Amniotic stem cell (primary cell): ENCODE data around the gene IFT52.

Experiments
- DNase-seq: peaks from one replicate; lab custom pipeline; 2025; lab: John Stamatoyannopoulos, UW

Gene IFT52

GRCh38 chr20:43690943-43691598 lies 100.3 kb downstream of the IFT52 start:
- DNase-seq = no peak

DNA sequence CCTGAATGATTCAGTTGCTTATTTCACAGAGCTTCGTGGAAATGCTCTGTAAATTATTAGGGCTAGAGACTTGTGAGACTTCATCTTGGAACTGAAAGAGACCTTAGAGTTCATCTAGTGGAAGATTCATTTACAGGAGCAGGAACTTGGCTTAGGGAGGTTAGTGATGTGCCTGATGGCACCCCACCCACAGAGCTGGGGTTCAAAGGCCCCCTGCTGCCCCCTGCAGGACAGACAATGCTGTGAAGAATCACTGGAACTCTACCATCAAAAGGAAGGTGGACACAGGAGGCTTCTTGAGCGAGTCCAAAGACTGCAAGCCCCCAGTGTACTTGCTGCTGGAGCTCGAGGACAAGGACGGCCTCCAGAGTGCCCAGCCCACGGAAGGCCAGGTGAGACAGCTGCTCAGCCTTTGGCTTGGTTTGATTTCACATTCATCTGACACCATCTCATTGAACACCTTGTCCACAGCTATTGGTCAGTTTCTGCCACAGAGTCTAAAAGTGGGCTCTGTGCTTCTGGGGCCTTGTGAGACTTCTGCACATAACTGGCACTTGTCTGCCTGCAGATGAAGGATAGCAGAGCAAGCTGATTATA lies 101.3 kb downstream of the IFT52 start:
- DNase-seq = no peak

- no peak for DNase-seq
Observed at GRCh38 chr20:43694763-43695162, 104.0 kb downstream of the IFT52 start.

GRCh38 chr20:43695571-43695970 lies 104.8 kb downstream of the IFT52 start:
- no peak for DNase-seq
